ENCODE measurements around the gene UTP11.

Gene UTP11

DNA sequence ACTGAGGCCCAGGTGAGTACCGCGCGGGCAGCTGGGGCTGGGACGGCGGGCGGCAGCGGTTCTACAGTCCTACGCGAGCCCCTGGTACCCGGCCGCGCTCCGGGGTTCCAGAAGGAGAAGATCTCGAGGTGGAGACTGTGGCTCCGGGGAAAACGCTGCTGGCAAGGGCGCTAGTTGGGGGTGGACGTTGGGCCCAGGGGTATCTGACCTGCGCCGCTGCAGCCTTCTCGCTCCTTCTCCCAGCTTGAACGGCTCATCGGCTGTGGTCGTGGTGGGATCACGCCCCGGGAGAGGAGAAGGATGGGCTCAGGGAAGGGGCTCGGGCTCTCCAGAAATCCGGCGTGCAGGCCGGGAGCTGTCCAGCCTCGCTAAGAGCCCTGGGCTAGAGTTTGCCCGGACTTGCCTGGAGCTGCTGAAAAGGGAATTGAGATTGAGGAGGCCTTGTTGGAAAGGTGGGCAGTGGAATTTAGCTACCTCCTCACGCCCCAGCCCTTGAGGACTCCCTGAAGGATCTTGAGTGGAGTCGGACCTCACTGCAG lies 35.1 kb downstream of the UTP11 start:
- DNase-seq, result no peak

DNA sequence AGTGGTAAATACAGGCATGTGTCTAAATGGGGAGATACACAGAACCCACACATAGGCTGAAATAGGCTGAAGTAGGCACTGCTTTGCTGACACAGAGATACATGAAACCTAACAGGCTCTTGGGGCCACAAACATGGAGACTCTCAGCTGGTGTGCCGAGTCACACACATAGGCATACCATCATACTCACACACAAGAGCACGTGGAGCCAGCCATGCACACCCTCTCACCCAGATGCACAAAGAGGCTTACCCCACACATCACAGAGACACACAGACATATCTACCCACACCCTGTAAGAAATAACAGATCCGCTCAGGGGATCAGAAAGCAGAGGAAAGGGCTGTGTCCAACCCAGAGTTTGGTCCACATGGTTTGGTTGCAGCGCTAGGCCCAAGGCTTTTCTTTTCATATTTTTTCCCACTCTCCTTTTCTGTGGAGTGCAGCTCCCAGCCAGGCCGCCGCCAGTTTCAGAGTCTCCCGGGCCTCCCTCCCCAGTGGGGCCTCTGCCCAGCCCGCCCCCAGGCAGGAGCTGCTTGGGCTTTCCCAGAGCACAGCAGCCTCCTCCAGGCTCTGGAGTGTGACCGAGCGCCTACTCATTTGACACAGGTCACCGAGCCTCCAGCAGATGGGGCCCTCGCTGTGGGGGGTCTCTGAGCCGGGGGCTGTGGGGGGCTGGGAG lies 38.0 kb downstream of the UTP11 start:
- DNase-seq, result no peak

DNA sequence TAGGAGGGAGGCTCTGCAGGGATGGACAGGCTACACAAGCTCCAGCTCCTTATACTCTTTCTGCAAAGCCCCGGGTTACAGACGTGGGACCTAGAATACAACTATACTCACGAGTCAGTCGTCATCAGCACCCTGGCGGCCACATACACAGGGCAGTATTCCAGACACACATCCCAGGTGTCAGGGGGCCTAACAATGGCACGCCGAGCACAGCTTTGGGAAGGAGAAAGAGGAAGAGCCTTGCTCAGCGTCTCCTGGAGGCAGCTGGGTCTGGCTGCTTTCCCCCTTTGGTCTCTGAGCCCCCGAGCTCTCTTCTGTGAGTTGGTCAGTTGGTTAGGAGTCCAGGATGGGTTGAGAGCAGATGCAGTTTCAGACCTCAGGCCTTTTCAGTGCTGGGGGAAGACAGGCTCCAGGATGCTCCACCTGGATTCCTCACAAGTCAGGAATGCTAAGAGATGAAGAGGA lies 38.6 kb downstream of the UTP11 start:
- no peak for DNase-seq

DNA sequence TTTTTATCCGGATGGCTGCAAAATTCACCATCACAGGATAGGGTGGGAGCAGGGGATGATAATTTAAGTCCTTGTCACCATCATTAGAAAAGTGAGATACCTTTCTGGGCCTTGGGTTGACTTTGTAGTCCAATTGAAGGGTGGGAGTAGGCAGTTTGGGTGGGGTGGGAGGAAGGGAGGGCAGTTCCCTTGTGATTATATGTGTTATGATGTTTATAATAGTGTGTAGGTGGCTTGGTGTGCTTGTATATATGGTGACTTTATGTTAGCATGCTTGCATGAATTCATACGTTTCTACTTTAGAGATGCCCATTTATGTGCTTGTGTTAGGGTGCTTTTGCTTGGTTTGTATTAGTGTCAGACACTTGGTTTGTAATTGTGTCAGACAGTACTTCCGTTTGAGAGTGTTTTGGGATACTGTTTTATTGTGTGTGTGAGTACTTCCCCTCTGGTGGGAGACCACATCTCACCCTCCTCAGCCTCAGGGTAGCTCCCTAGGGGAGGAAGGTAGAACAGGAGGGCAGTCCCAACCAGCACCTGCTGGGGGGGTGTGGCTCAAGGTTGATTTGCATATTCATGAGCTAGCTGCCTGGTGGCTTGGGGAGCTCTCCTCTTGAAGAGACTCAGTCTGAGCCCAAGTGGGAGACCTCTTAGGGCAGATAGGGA lies 40.3 kb downstream of the UTP11 start:
- DNase-seq, result no peak

DNA sequence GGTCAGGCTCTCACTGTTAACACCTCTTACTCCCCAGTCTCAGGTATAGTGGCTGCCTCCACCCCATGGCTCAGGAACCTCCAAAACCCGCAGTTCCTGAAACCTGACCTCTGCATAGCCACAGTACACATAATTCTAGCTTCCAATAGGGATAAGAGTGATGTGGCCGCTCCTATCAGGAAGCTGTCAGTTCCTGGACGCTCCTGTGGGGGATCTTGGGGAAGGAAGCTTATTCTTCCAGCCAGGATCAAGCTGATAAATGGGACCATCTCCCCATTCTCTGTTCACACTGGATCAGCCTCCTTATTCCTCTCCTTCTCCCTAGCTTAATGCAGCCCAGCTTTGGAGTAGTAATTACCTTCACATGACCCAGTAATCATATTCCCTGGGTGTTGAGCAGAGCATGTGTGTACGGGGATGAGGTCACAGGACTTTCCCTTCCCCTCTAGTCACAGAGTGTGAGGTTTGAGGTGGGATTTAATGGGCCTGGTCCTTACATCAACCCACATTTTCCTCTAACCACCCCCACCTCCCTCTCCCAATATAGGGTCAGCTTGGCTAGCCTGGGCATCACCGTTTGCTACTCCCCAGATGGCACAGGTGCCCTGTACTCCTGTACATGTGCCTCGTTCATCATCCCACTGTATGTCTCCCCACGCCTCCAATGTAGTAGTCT lies 41.0 kb downstream of the UTP11 start:
- DNase-seq, result no peak

DNA sequence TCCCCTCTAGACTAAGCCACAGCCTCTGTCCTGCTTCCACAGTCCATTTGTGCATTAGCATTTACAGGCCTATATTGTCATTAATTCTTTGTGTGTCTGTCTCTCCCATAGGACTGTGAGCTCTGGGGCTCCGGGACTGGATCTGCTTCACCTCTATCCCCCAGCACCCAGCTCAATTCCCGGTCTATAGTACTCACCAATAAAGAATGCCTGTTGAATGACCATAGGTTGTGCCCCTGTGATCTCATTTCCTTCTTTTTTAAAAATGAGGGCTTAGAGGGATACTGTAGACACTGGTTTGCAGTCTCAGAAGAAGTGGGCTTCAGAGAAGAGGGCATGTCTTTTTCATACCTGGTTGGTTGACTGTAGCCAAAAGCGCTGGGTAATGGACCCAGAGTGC lies 42.9 kb downstream of the UTP11 start:
- no peak for DNase-seq

DNA sequence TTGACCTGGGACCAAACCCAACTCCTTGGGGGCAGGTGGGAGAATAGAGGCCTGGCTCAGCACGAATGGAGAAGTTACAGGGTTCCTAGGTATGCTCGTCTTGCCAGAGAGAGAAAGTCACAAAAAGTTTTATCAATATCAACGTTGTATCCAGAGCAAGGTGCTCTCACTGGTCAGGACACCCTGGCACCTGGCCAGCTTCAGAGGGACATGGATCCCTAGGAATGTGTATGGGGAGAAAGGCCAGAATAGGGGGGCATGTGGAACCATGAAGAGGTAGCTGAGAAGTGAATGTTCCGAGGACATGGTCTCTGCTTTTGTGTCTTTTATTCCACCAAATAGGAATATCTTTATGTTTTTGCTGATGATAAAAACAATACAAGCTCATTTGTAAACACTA lies 43.4 kb downstream of the UTP11 start:
- DNase-seq, result no peak

DNA sequence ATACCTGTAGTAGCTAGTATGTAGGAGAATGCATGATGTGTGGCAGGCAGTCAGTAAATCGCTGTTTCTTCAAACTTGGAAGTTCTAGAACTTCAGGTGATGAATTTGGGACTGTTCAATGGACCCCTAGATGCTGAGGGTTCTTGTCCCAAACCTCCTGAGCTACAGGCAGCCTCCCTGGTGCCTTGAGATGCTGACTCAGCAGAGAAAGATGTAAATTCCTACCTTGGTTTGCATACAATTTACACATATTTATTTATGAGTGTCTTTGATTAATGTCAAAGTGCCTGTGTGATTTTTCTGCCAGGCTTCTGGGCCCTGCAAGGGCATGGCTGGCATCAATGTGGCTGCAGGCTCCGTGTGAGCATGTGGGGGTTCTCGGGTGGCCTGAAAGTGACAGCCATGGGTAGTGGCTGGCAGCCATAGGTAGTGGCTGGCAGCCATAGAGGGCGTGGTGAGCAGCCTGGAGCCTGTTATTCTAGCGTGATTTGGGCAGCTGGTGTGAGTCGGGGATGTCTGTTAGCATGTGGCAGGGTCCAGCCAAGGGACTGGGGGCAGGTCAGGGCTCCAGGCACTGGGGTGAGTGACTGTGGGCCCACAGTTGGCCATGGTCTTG lies 47.2 kb downstream of the UTP11 start:
- DNase-seq, result no peak

DNA sequence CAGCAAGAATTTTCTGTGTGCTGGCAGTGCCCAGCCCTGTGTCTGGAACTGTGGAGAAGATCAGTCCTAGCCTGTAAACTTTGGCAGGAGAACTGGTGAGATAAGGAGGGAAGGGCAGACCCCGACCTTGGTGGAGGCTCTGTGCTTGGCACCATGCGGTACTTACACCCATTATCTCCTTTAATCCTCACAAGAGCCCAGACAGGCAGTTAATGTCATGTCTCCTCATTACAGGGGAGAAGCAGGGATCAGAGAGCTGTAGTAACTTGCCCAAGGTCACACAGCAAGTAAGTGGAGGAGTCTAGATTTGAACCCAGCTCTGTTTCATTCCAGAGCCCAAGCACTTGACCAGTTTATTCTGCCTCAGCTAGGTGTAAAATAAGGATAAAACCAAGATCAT lies 48.0 kb downstream of the UTP11 start:
- DNase-seq, result no peak

DNA sequence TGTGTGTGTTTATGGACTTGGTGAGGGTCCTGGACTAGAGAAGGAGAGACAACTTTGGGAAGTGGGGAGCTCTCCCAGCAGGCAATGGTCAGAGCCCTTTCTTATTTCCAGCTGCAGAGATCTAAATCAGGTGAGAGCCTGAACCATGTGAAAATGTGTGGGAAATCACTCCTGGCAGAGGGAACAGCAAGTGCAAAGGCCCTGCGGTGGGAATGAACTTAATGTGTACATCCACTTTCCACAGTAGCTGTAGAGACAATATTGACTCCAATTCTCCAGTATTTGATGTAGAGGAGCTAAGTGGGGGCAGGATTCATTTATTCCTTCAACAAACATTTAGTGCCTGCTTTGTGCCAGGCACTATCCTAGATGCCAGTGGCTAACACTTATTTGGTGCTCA lies 48.8 kb downstream of the UTP11 start:
- DNase-seq, result no peak

DNA sequence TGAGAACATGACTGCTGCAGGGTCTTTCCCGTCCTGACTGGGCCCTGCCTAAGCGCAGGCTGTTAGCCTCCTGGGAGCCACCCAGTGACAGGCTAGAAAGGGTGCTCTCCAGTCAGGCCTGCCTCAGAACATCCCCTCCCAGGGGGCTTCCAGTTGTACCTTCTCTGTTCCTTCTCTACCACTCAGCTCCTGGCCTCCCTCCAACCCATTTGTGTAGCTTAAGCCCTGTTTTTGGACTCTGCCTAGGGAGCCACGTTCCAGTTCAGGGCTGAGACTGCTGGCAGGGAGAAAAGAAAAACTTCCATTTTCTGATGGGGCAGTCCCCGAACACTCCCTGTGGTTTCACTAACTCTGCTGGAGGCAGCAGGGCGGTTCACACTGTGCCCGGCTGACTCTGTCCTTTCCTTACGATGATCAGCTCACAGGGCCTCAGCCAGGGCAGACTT lies 49.4 kb downstream of the UTP11 start:
- no peak for DNase-seq

DNA sequence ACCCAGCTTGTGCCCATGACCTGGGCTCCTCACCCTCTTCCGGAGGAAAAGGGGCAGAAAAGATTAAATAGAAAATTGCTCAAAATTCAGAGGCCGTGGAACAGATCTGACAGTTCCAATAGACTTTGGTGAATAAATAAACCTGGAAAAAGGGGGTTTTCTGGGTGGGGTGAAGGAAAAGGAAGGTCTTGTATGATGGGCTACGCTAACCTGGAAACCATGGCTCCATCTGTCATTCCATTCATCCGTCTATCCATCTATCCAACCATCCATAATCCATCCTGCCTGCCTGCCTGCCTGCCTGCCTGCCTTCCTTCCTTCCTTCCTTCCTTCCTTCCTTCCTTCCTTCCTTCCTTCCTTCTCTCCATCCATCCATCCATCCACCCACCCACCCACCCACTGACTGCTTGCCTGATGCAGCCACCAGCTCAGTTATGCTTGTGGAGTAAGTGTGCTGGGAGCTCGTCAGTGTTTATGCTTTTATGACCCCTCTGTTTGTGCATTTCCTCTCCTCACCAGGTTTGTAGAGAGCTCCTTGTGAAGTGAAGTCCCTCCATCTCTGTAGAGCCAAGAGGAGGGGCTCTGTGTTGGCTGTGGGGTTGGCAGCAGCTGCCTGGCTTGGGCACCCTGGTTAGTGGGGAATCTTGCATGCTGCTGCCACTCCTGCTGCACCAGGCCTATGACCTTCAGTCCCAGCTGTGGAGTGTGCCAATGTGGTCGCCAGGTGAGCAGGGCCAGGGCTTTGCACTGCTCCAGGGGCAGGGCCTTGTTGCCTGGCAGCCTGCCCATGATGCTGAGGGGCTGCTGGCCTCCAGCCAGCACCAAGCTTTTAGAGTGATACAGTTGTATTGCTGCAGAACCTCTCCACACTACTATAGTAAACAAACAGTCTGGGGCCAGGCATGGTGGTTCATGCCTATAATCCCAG lies 50.1 kb downstream of the UTP11 start:
- DNase-seq, result no peak

DNA sequence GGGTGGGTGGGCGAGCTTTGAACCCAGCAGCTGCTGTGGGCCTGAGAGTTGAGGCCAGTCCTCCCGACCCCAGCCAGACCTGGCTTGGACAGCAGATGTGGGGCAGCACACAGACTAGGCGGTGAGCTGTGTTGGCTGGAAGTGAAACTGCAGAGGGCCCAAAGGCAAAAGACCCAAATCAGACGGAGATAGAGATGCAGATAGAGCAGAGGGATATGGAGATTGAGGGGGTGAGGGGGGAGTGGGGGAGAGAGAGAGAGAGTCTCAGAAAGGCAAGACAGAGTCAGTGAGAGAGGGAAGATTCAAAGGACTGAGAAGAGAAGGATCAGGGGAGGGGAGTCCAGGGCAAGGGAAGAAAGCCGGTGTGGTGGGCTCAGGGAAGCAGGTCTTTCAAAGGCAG lies 51.1 kb downstream of the UTP11 start:
- DNase-seq, result no peak

DNA sequence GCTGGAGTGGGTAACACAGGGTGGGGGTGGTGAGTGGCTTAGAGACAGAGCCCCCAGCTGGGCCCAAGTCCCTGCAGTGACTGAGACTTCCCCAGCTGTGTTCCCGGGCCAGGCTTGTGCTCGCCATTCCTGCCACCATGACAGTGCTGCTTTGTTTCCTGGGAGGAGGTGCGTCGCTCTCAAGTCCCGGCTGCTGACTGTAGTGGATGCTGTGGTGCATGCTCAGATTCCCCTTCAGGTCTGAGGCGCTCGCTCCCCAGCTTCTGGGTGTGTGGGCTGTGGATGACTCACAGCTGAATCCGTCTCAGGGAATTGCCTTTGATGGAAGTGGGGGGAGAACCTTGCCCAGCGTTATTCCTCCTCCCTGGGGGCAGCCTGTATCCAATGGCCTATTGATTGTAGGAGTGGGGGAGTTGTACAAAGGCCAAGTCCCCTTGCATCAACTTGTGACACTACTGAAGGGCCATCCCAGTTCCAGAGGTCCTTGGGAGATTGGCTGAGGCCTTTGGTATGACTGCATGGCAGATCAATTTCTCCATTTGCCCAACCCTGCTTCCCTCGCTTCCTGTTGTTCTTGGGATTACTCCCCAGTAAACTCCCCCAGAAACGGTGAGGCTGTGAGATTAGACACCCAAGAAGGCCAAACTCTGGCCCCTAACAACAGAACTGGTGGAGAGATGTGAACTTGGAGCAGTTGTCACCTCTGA lies 51.8 kb downstream of the UTP11 start:
- DNase-seq, result no peak

DNA sequence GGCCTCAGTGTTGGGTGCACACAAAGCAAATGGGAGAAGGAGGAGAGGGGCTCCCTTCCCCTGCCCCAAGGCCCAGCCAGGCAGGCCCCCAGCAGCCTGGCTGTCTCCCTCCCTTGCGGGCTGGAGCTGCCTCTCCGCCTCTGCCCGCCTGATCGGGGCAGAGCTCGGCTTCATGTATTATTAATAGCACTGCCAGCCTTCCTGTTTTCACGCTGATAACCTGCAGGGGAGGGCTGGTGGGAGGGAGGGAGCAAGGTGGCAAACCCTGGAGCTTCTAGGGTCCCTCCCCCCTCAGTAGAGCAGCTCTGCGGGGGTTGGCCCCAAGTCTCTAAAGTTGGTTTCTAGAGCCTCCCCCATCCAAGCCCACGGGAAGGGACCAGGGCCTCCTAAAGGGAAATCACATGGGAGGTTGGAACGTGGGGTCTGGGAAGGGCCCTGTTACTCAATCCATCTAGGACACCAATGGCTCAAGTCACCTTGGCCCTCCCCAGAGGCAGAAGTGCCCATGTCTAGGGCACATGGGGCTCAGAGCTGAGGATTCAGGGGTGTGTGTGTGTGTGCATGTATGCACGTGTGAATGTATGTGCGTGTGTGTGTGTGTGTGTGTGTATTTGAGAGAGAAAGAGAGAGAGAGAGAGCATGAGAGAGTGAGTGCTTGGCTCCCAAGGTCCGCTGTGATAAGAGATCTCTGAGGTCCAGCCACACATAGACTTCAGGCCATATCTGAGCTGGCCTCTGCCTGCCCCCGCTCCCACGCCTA lies 55.9 kb downstream of the UTP11 start:
- DNase-seq, result no peak

DNA sequence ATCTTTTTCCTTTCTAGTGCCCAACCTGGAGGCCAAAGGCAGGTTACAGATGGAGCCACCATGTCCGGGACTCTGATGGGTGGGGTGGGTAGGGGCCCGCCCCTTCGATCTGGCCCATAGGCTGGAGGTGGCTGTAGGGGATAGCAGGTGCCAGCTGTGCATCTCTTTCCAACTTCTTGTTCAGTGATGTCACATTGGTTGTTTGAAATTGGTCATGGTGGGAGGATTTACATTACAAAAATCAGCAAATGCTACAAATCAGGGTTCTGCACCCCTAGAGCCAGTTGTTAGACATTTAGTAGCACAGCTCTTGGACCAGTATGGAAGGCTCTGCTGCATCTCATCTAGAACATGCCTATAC lies 56.4 kb downstream of the UTP11 start:
- DNase-seq, result no peak

DNA sequence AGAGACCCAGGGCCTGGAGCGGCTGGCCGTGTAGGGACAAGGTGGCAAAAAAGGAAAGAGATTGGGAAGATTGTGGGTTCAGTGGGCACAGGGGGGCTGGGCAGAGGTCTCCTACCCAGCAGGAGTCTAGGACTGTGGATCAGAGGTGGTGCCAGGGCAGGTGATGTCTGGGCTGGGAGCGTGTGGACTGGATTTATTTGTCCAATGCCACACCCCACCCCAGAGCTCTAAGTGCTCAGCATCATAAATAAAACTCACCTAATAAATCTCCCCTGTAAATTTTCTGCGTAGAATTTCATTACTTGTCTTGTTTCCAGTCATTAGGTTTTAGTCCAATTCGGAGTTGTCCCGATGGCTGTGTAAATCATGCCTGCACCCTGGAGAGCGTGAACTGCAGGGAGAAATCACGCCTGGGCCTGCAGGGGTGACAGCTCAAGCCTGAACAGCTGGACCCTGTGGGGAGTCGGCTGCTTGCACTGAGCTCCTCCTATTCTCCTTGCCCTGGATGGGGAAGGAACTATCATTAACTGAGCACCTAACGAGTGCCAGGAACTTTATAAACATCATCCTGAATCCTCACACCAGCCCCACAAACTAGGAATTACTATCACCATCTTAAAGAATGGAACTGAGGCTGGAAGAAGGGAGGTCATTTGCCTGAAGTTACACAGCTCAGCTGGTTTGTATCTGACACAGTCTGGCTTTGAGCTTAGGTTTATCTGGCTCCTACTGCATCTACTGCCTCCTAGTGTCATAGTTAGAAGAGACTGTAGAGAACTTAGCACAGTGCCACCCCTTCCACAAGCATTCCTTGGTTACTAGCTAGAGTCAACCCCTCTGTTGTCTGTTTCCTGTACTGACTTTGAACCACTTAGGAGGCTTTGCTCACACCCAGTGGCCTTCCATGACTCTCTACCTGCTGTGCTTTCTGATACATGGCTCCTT lies 59.0 kb downstream of the UTP11 start:
- no peak for DNase-seq

DNA sequence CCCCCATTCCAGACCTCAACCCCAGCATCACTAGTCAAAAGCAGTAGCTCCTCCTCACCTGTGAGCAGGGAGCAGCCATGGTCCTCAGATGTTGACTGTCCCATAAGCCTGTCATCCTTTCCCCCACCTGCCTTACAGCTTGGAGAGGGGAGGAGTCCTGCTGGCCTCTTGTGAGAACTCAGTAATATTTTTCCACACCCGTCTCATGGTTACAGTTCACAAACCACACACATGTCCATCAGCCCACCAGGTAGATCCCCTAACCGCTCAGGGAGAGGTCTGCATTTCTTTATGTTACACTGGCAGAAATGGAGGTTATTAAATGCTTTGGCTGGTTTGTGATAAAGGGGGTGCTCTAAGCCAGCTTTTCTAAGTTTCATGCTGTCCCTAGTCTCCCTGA lies 60.3 kb downstream of the UTP11 start:
- no peak for DNase-seq

DNA sequence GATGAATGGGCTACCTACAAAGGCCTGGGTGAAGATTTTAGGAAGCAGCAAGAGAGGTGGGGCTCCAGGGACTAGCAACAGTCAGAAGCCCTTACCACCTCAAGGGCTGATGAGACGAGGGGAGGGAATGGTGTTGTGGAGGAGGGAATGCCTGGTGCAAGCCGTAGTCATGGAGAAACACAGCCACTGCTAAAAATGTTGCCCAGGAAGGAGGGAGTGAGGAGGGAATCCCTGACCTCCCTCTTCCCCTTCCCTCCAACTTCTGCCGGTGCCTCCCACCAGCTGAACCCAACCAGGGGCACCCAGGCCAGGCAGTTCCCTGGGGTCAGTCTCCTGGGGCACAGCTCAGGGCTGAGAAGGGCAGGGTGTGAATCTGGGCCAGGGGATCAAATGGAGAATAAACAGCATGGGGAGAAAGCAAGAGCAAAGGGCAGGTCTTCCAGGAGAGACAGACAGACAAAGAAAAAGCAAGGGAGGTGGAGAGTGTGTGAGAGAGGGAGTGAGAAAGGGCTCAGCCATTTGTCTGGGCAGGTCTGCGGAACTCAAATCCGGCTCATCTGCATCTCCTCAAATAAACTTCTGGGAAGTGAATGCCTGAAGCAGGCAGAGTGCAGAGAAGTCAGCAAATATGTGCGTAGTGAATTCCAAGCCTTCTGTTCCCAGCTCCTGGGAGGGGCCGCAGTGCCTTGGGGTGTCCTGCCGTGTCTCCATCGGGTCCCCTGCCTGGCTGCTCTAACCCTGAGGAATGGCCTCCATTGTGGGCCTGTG lies 61.2 kb downstream of the UTP11 start:
- no peak for DNase-seq
